HepG2 (cell line): ENCODE results near the gene FRK. TPM values are rescaled to one million over a fixed set of nuclear protein-coding genes. Genes with fewer than 3 reads are reported as not detected.

Source experiments
- ATAC-seq: fragments of 200-7000 bp; cut with Tn5 transposase; 3 replicates; pipeline ENCODE4 v1.9.1; 2020; ENCODE audit warnings: mild to moderate bottlenecking, moderate library complexity
- BruUV-seq: library from RNA; stranded (reverse); fragments of 400-500 nt; replicated peaks from 2 replicates; lab custom pipeline; 2021; lab: Mats Ljungman, UMichigan
- CTCF ChIA-PET: fragments of 300-600 bp; formaldehyde crosslinking; extraction: SDS; loops from one replicate; lab custom pipeline; 2021; ENCODE audit warnings: low total read pairs, inconsistent platforms, low intra/inter-chr PET ratio; lab: Yijun Ruan, JAX
- POLR2A ChIA-PET: fragments of 350-600 bp; sonication (Branson Sonifier 250); formaldehyde crosslinking; loops from one replicate; lab custom pipeline; 2020; ENCODE audit warnings: antibody characterized with exemption, inconsistent platforms; lab: Yijun Ruan, JAX
- DNase-seq: peaks from one replicate; pipeline ENCODE4 v3.0.0-alpha.2; 2015; ENCODE audit warnings: low spot score
- FAIRE-seq: peaks from 3 replicates; lab custom pipeline; 2011; peaks lifted over from hg19 to GRCh38; lab: Jason Lieb, UNC
- H2AFZ ChIP-seq: one replicate; pipeline ENCODE4 v1.6.1; 2011; ENCODE audit warnings: low read length, inconsistent platforms
- H3K27ac ChIP-seq: fragments of 300-600 bp; 3 replicates; pipeline ENCODE4 v1.8.0; 2011; ENCODE audit warnings: mixed run types, mild to moderate bottlenecking, mixed read lengths, low read length, inconsistent platforms; ENCODE audit not compliant: insufficient read depth; ENCODE audit errors: extremely low read length
- H3K27me3 ChIP-seq, 2 experiments: fragments of 200-600 bp in 1 of 2; 2 replicates in 1 of 2; 3 replicates in 1 of 2; pipeline versions ENCODE4 v1.6.0 to v1.8.0; 2011; ENCODE audit warnings: low read length in 2 of 2, mild to moderate bottlenecking in 2 of 2, moderate library complexity in 2 of 2, inconsistent platforms in 1 of 2; ENCODE audit not compliant: insufficient read depth in 2 of 2, control insufficient read depth in 1 of 2
- H3K36me3 ChIP-seq, 2 experiments: fragments of 200-600 bp in 1 of 2; replicated peaks in 1 of 2; 2 replicates in 1 of 2; 3 replicates in 1 of 2; pipeline versions ENCODE4 v1.5.1 to v1.8.0; 2011; ENCODE audit warnings: low read length in 2 of 2, inconsistent platforms in 1 of 2; ENCODE audit not compliant: insufficient read depth in 2 of 2, control insufficient read depth in 1 of 2
- H3K4me1 ChIP-seq: 2 replicates; pipeline ENCODE4 v1.5.1; 2012; ENCODE audit warnings: low read length, inconsistent platforms; ENCODE audit not compliant: insufficient read depth
- H3K4me2 ChIP-seq: 2 replicates; pipeline ENCODE4 v1.6.0; 2011; ENCODE audit warnings: low read depth, low read length, inconsistent platforms
- H3K4me3 ChIP-seq, 3 experiments: fragments of 200-600 bp in 1 of 3; sonication (generic), shearing (Covaris generic) in 1 of 3; replicated peaks in 1 of 3; 2 replicates each; pipeline ENCODE4 v1.5.1; 2011 to 2016; ENCODE audit warnings: low read length in 3 of 3, inconsistent platforms in 2 of 3, low read depth in 2 of 3, mild to moderate bottlenecking in 2 of 3, control low read depth in 1 of 3, mixed read lengths in 1 of 3; ENCODE audit not compliant: insufficient read depth in 1 of 3
- H3K79me2 ChIP-seq: one replicate; pipeline ENCODE4 v1.6.1; 2011; ENCODE audit warnings: low read length, inconsistent platforms; ENCODE audit not compliant: insufficient read depth
- H3K9ac ChIP-seq: 2 replicates; pipeline ENCODE4 v1.6.0; 2011; ENCODE audit warnings: mild to moderate bottlenecking, low read depth, low read length, inconsistent platforms; ENCODE audit not compliant: insufficient read depth
- H3K9me3 ChIP-seq: 2 replicates; pipeline ENCODE4 v1.5.1; 2012; ENCODE audit warnings: mild to moderate bottlenecking, low read length
- H4K20me1 ChIP-seq: 2 replicates; pipeline ENCODE4 v1.6.0; 2011; ENCODE audit warnings: inconsistent platforms, mild to moderate bottlenecking, low read length, moderate library complexity; ENCODE audit not compliant: insufficient read depth
- HMGA1 ChIP-seq: sonication (generic); formaldehyde crosslinking; conservative IDR thresholded peaks from 2 replicates; pipeline ENCODE4 v1.4.0; 2020; ENCODE audit warnings: missing genetic modification reagents
- MBNL3 ChIP-seq: fragments of 250-450 bp; sonication (Bioruptor Pico); conservative IDR thresholded peaks from 2 replicates; pipeline ENCODE4 v1.8.0; 2022; ENCODE audit warnings: mild to moderate bottlenecking, inconsistent platforms
- RARA ChIP-seq: IDR thresholded peaks from 2 replicates; pipeline ENCODE4 v1.6.1; 2016; ENCODE audit warnings: missing genetic modification reagents, missing compliant biosample characterization
- SMAD9 ChIP-seq: sonication (generic); formaldehyde crosslinking; IDR thresholded peaks from 2 replicates; pipeline ENCODE4 v1.5.1; 2020; ENCODE audit warnings: mild to moderate bottlenecking, missing genetic modification reagents
- SSRP1 ChIP-seq: IDR thresholded peaks from 2 replicates; pipeline ENCODE4 v1.6.1; 2016; ENCODE audit warnings: control low read depth
- ZBTB34 ChIP-seq: sonication (generic); formaldehyde crosslinking; IDR thresholded peaks from 2 replicates; pipeline ENCODE4 v1.8.0; 2022; ENCODE audit warnings: mild to moderate bottlenecking, missing genetic modification reagents
- ZBTB49 ChIP-seq: sonication (generic); formaldehyde crosslinking; IDR thresholded peaks from 2 replicates; pipeline ENCODE4 v1.4.0; 2020; ENCODE audit warnings: missing genetic modification reagents, borderline replicate concordance
- ZFX ChIP-seq: sonication (generic); formaldehyde crosslinking; IDR thresholded peaks from 2 replicates; pipeline ENCODE4 v1.4.0; 2020; ENCODE audit warnings: mild to moderate bottlenecking, low read depth, missing genetic modification reagents, moderate library complexity
- ZNF562 ChIP-seq: sonication (generic); formaldehyde crosslinking; IDR thresholded peaks from 2 replicates; pipeline ENCODE4 v1.8.0; 2022; ENCODE audit warnings: missing genetic modification reagents, borderline replicate concordance
- WGBS: methylation state at CpG from one replicate; pipeline ENCODE4 v1.1.6; 2017; ENCODE audit warnings: low lambda C conversion rate; 5-methylcytosine and 5-hydroxymethylcytosine counted together
- in situ Hi-C: cut with HindIII; loops from 2 replicates; pipeline ENCODE4 v1.10.0; 2017; ENCODE audit warnings: low pct_unique_long_range_greater_than_20kb; ENCODE audit not compliant: extremely low pct_ligation_motif_present
- intact Hi-C: fragments of 100-400 bp; cut with micrococcal nuclease; formaldehyde crosslinking; loops from one replicate; pipeline ENCODE4 v1.10.0; 2022; ENCODE audit not compliant: unreplicated experiment
- polyA plus RNA-seq, 8 experiments: library from polyadenylated mRNA; depleted of rRNA in 3 of 8; stranded (reverse) in 7 of 8; unstranded in 1 of 8; fragments of >200 nt; fragmentation: Illumina TruSeq in 4 of 8; extraction: Trizol in 4 of 8; gene quantifications; 2 replicates each; pipeline versions ENCODE4 v1.2.1 to v1.2.3, GENCODE V29; 2011 to 2016; ENCODE audit warnings: low read depth in 4 of 8, missing spikeins in 1 of 8, mixed read lengths in 1 of 8; ENCODE audit not compliant: insufficient read depth in 1 of 8
- total RNA-seq, 5 experiments: library from RNA; depleted of rRNA; stranded (reverse); fragments of >200 nt; fragmentation: Illumina TruSeq; extraction: Trizol; gene quantifications; 2 replicates each; pipeline ENCODE4 v1.2.3, GENCODE V29; 2016; ENCODE audit warnings: low read depth in 1 of 5

The FRK gene
- total and polyA plus RNA-seq, 2 of the 13 experiments (the other 11 are each of a cell fraction or from before 2014, with no cell fraction given), result 1.3 to 2.9 TPM

GRCh38 chr6:115986026-115986425, 74.7 kb downstream of the FRK start:
- peaks cover 27% of the 10 kb centered on the region for H3K4me1 ChIP-seq
- ATAC-seq (no peak), FAIRE-seq (no peak), DNase-seq (no peak)
- 98% methylated on average over 2 of the region's 2 CpGs for WGBS
- no peaks in the 10 kb centered on the region for H3K27me3 ChIP-seq
- no TSS peak for BruUV-seq
- H3K9me3 ChIP-seq, result peaks cover 8% of the 10 kb centered on the region
- in situ Hi-C loops (no loop called here), intact Hi-C loops (no loop called here)
- TF ChIP-seq ZBTB34 (CRISPR knock-in tag) (no peak), SMAD9 (CRISPR knock-in tag) (no peak), ZFX (CRISPR knock-in tag) (no peak), SSRP1 (CRISPR knock-in tag) (no peak), MBNL3 (CRISPR knock-in tag) (no peak), RARA (CRISPR knock-in tag) (no peak), ZNF562 (CRISPR knock-in tag) (no peak), ZBTB49 (CRISPR knock-in tag) (no peak), HMGA1 (no peak)
- CTCF ChIA-PET, result no interaction called here
- no peaks in the 10 kb centered on the region; a peak in 2 of 5 replicates for H3K36me3 ChIP-seq
- 0 out of 2 replicates have a peak, but pooled peaks cover 3% of the 10 kb centered on the region for H4K20me1 ChIP-seq
- H3K9ac ChIP-seq, result no peak overlapping the region
- H3K27ac ChIP-seq, result no peak overlapping the region
- POLR2A ChIA-PET, result interaction anchor here (1.5 kb wide), 1 partner anchor 74 kb away, joined by 3 read pairs; the partner anchor contains the start of gene FRK
- no peaks in the 10 kb centered on the region for H3K79me2 ChIP-seq
- no peak overlapping the region for H3K4me2 ChIP-seq
- H2AFZ ChIP-seq, result no peak overlapping the region
- H3K4me3 ChIP-seq, result no peak overlapping the region
